Colonic mucosa (tissue), 4 donors: ENCODE data around the gene RTP2. TPM values are rescaled to one million over a fixed set of nuclear protein-coding genes. Genes with fewer than 3 reads are reported as not detected.

Source experiments
- DNase-seq: peaks from one replicate; pipeline ENCODE4 v3.0.0-alpha.2; 2020
- H3K27ac ChIP-seq: fragments of 200-600 bp; one replicate; pipeline ENCODE4 v1.8.0; 2021
- H3K27me3 ChIP-seq: fragments of 200-600 bp; one replicate; pipeline ENCODE4 v1.8.0; 2021
- H3K36me3 ChIP-seq: fragments of 200-600 bp; one replicate; pipeline ENCODE4 v1.8.0; 2021
- H3K4me1 ChIP-seq: fragments of 200-600 bp; one replicate; pipeline ENCODE4 v1.8.0; 2021; ENCODE audit warnings: mild to moderate bottlenecking
- H3K4me3 ChIP-seq: fragments of 200-600 bp; one replicate; pipeline ENCODE4 v1.8.0; 2021
- H3K9ac ChIP-seq, 2 donors: one replicate each; pipeline ENCODE4 v1.7.0; 2013; ENCODE audit warnings: control low read depth in 2 of 2, low read depth in 2 of 2, low read length in 2 of 2
- H3K9me3 ChIP-seq: fragments of 200-600 bp; one replicate; pipeline ENCODE4 v1.8.0; 2021
- intact Hi-C: fragments of 100-400 bp; cut with DNase I; formaldehyde crosslinking; loops from one replicate; pipeline ENCODE4 v1.14.1; 2022
- total RNA-seq, 2 donors: library from RNA; stranded (reverse); fragmentation: NEBNext Ultra II Directional in 1 of 2; extraction: Animal tissue kit (Norgen Biotek cat#: 25700) in 1 of 2; gene quantifications; one replicate each; pipeline ENCODE4 v1.2.1, GENCODE V29; 2021
- TF ChIP-seq, protein P1 (sequence below): fragments of 200-600 bp; IDR thresholded peaks from one replicate; pipeline ENCODE4 v1.8.0; 2022; ENCODE audit warnings: antibody characterized with exemption, mild to moderate bottlenecking
- donor health status: healthy.
- donor health status: DM: no; HTN: no; CAD: no.
- donor health status: DM: no; HTN: no; CAD: no.

The RTP2 gene
- total RNA-seq, 2 donors from 2014 or later, result not detected

DNA sequence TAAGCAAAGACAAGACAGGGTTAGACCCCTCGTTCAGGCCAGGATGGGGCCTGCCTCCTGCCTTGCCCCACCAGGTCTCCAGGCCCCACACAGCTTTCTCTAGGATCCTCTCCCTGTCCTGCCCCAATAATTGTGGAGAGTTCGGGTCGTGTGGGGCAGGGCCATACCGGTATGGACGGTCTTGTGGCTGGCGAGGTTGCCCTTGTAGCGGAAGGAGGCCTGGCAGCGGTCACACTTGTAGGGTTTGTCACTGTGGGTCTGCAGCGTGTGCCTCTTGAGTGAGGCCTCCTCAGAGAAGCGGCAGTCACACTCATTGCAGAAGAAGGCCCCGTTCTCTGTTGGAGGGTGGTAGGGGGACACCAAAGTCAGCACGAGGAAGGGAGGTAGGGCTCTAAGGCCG lies 24.2 kb upstream of the RTP2 start:
- Histone ChIP-seq H3K27me3 (no peaks in the 10 kb centered on the region), H3K27ac (no peak overlapping the region), H3K4me1 (no peaks in the 10 kb centered on the region), H3K9me3 (no peaks in the 10 kb centered on the region), H3K9ac (no peak overlapping the region), H3K36me3 (peaks cover 13% of the 10 kb centered on the region), H3K4me3 (no peak overlapping the region)
- TF ChIP-seq, protein P1, sequence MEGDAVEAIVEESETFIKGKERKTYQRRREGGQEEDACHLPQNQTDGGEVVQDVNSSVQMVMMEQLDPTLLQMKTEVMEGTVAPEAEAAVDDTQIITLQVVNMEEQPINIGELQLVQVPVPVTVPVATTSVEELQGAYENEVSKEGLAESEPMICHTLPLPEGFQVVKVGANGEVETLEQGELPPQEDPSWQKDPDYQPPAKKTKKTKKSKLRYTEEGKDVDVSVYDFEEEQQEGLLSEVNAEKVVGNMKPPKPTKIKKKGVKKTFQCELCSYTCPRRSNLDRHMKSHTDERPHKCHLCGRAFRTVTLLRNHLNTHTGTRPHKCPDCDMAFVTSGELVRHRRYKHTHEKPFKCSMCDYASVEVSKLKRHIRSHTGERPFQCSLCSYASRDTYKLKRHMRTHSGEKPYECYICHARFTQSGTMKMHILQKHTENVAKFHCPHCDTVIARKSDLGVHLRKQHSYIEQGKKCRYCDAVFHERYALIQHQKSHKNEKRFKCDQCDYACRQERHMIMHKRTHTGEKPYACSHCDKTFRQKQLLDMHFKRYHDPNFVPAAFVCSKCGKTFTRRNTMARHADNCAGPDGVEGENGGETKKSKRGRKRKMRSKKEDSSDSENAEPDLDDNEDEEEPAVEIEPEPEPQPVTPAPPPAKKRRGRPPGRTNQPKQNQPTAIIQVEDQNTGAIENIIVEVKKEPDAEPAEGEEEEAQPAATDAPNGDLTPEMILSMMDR, result no peak
- no peak for DNase-seq
- intact Hi-C loops, result no loop called here

DNA sequence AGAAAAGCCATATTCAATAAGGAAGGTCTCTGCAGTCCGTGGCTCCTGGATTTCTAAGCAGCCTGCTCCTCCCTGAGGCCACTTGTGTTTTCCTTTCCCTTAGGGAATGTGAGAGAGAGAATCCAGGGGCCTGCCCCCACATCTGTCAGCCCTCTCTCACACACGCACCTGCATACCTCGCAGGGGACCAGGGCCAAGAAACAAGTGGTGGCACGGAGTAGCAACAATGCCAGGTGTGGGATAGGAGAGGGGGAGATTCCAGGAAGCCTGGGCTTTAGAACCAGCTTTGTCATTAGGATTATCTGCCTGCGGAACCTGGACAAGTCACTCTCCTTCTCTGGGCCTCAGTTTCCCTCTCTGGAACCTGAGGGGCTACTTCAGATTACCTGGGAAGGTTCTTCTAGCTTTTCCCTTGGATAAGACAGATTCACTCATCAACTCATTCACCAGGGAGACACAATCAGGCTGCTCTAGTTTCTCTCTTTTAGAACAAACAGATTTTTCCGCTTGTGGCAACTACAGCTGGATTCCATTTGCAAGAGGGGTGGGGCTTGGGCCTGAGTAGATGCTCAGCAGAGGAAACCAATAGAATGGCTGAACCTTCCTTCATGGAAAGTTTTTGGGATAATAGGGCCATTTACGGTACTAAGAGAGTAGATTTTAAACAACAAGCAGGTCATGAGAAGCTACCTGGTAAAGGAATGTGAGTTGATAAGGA lies 23.5 kb upstream of the RTP2 start:
- no peak for DNase-seq
- H3K9me3 ChIP-seq, result no peaks in the 10 kb centered on the region
- H3K4me1 ChIP-seq, result no peaks in the 10 kb centered on the region
- no peaks in the 10 kb centered on the region for H3K27me3 ChIP-seq
- no peak overlapping the region for H3K27ac ChIP-seq
- no peak overlapping the region for H3K9ac ChIP-seq
- TF ChIP-seq, protein P1, result no peak
- no peak overlapping the region for H3K4me3 ChIP-seq
- intact Hi-C loops, result no loop called here
- H3K36me3 ChIP-seq, result peaks cover 7% of the 10 kb centered on the region

DNA sequence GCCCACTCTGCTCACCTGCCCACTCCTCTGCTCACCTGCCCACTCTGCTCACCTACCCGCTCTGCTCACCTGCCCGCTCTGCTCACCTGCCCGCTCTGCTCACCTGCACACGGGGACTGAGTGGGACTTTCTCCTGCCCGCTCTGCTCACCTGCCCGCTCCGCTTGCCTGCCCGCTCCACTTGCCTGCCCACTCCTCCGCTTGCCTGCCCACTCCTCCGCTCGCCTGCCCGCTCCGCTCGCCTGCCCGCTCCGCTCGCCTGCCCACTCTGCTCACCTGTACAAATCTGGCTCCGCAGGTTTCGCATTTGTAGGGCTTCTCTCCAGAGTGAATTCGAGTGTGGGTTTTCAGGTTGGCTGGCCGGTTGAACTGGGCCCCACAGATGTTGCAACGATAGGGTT lies 22.9 kb upstream of the RTP2 start:
- intact Hi-C loops, result no loop called here
- DNase-seq, result no peak
- Histone ChIP-seq H3K36me3 (peaks cover 7% of the 10 kb centered on the region), H3K27me3 (no peaks in the 10 kb centered on the region), H3K27ac (no peak overlapping the region), H3K9ac (no peak overlapping the region), H3K4me3 (no peak overlapping the region), H3K9me3 (no peaks in the 10 kb centered on the region), H3K4me1 (no peaks in the 10 kb centered on the region)
- TF ChIP-seq, protein P1, result no peak

GRCh38 chr3:187722206-187722612 lies 19.9 kb upstream of the RTP2 start:
- no peaks in the 10 kb centered on the region for H3K36me3 ChIP-seq
- H3K9ac ChIP-seq, result no peak overlapping the region
- TF ChIP-seq, protein P1, result no peak
- H3K9me3 ChIP-seq, result no peaks in the 10 kb centered on the region
- intact Hi-C loops, result no loop called here
- no peak for DNase-seq
- H3K27me3 ChIP-seq, result no peaks in the 10 kb centered on the region
- no peaks in the 10 kb centered on the region for H3K4me1 ChIP-seq
- no peak overlapping the region for H3K27ac ChIP-seq
- no peak overlapping the region for H3K4me3 ChIP-seq

GRCh38 chr3:187721055-187721454 lies 18.7 kb upstream of the RTP2 start:
- TF ChIP-seq, protein P1, result no peak
- intact Hi-C loops, result no loop called here
- Histone ChIP-seq H3K9me3 (no peaks in the 10 kb centered on the region), H3K4me1 (no peaks in the 10 kb centered on the region), H3K27ac (no peak overlapping the region), H3K9ac (no peak overlapping the region), H3K27me3 (no peaks in the 10 kb centered on the region), H3K36me3 (no peaks in the 10 kb centered on the region), H3K4me3 (no peak overlapping the region)
- DNase-seq, result no peak
